Endothelial cell (in vitro differentiated cells): ENCODE results near the gene RPL7A. TPM values are rescaled to one million over a fixed set of nuclear protein-coding genes. Genes with fewer than 3 reads are reported as not detected.

Experiments used
- DNase-seq: peaks from one replicate; pipeline ENCODE4 v3.0.0; 2021; ENCODE audit warnings: low spot score
- H3K27ac Mint-ChIP-seq: one replicate; pipeline ENCODE4 v1.8.0; 2021; ENCODE audit warnings: mixed read lengths, inconsistent platforms; ENCODE audit not compliant: unreplicated experiment
- H3K27me3 Mint-ChIP-seq: one replicate; pipeline ENCODE4 v1.8.0; 2021; ENCODE audit warnings: mild to moderate bottlenecking, moderate library complexity, mixed read lengths, inconsistent platforms; ENCODE audit not compliant: unreplicated experiment
- H3K36me3 Mint-ChIP-seq: one replicate; pipeline ENCODE4 v1.8.0; 2021; ENCODE audit warnings: mild to moderate bottlenecking, low read depth, mixed read lengths, inconsistent platforms; ENCODE audit not compliant: unreplicated experiment
- H3K4me1 Mint-ChIP-seq: one replicate; pipeline ENCODE4 v1.8.0; 2021; ENCODE audit warnings: mild to moderate bottlenecking, mixed read lengths, inconsistent platforms; ENCODE audit not compliant: unreplicated experiment
- H3K4me3 Mint-ChIP-seq: one replicate; pipeline ENCODE4 v1.8.0; 2021; ENCODE audit warnings: mild to moderate bottlenecking, mixed read lengths, inconsistent platforms; ENCODE audit not compliant: unreplicated experiment
- H3K9me3 Mint-ChIP-seq: one replicate; pipeline ENCODE4 v1.8.0; 2021; ENCODE audit warnings: mixed read lengths, inconsistent platforms; ENCODE audit not compliant: unreplicated experiment
- CTCF ChIP-seq: fragments of 200-600 bp; sonication (generic); IDR thresholded peaks from one replicate; pipeline ENCODE4 v1.5.0; 2021; ENCODE audit warnings: antibody characterized with exemption; ENCODE audit not compliant: unreplicated experiment
- total RNA-seq: library from RNA; stranded (reverse); fragmentation: NEBNext Ultra II Directional; extraction: Animal tissue kit (Norgen Biotek cat#: 25700); gene quantifications from one replicate; pipeline ENCODE4 v1.2.1, GENCODE V29; 2021; ENCODE audit not compliant: unreplicated experiment

The RPL7A gene
- total RNA-seq, 1 donor from 2014 or later = 2,006 TPM

DNA sequence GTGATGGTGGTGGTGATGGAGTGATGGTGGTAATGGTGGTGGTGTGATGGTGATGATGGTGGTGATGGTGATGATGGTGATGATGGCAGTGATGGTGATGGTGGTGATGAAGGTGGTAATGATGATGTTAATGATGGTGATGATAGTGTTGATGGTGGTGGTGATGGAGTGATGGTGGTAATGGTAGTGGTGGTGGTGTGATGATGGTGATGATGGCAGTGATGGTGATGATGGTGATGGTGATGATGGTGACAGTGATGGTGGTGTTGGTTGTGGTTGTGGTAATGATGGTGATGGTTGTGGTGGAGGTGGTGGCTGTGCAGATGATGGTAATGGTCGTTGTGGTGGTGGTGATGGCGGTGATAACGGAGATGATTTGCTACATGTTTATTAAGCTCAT lies 35.4 kb downstream of the RPL7A start:
- H3K9me3 Mint-ChIP-seq = no peaks in the 10 kb centered on the region
- peaks cover 2% of the 10 kb centered on the region for H3K27me3 Mint-ChIP-seq
- TF ChIP-seq CTCF = no peak
- H3K4me1 Mint-ChIP-seq = peaks cover 5% of the 10 kb centered on the region
- H3K4me3 Mint-ChIP-seq = no peak overlapping the region
- no peak overlapping the region for H3K27ac Mint-ChIP-seq
- DNase-seq = no peak
- H3K36me3 Mint-ChIP-seq = no peaks in the 10 kb centered on the region

- DNase-seq = no peak
- no peak for TF ChIP-seq CTCF
- peaks cover 2% of the 10 kb centered on the region for H3K27me3 Mint-ChIP-seq
- H3K4me1 Mint-ChIP-seq = no peaks in the 10 kb centered on the region
- no peaks in the 10 kb centered on the region for H3K9me3 Mint-ChIP-seq
- no peak overlapping the region for H3K4me3 Mint-ChIP-seq
- H3K27ac Mint-ChIP-seq = no peak overlapping the region
- H3K36me3 Mint-ChIP-seq = no peaks in the 10 kb centered on the region
These were observed 36.8 kb downstream of the RPL7A start for GRCh38 chr9:133384736-133385321.

- H3K4me1 Mint-ChIP-seq = no peaks in the 10 kb centered on the region
- no peaks in the 10 kb centered on the region for H3K9me3 Mint-ChIP-seq
- H3K27me3 Mint-ChIP-seq = peaks cover 2% of the 10 kb centered on the region
- H3K36me3 Mint-ChIP-seq = no peaks in the 10 kb centered on the region
- no peak for DNase-seq
- no peak overlapping the region for H3K27ac Mint-ChIP-seq
- no peak for TF ChIP-seq CTCF
- H3K4me3 Mint-ChIP-seq = no peak overlapping the region
These were observed 37.4 kb downstream of the RPL7A start for GRCh38 chr9:133385452-133385851.

DNA sequence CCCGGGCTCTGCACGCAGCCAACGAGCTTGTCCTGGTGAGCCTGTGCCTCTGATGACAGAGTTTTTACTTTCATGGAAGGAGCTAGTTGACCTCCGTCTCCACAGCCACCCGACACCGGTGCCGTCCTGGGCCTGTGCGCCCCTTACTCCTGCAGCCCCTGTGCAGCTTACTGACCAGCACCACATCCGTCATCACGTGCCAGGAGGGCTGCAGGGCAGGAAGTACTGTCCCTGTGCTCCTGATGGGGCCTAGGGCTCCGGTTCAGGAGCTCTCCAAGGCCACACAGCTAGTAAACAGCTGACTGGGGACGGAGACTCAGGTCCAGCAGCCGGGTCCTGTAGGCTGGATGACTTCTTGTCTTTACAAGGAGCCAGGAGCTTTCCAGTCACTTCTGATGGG lies 38.3 kb downstream of the RPL7A start:
- no peak for TF ChIP-seq CTCF
- no peak overlapping the region for H3K27ac Mint-ChIP-seq
- H3K36me3 Mint-ChIP-seq = no peaks in the 10 kb centered on the region
- peaks cover 2% of the 10 kb centered on the region for H3K27me3 Mint-ChIP-seq
- no peak for DNase-seq
- no peak overlapping the region for H3K4me3 Mint-ChIP-seq
- H3K4me1 Mint-ChIP-seq = no peaks in the 10 kb centered on the region
- no peaks in the 10 kb centered on the region for H3K9me3 Mint-ChIP-seq

GRCh38 chr9:133387680-133388079 lies 39.7 kb downstream of the RPL7A start:
- no peak for TF ChIP-seq CTCF
- DNase-seq = no peak
- Mint-ChIP-seq H3K36me3 (no peaks in the 10 kb centered on the region), H3K4me1 (no peaks in the 10 kb centered on the region), H3K4me3 (no peak overlapping the region), H3K9me3 (no peaks in the 10 kb centered on the region), H3K27me3 (peaks cover 2% of the 10 kb centered on the region), H3K27ac (no peak overlapping the region)
